Sigmoid colon (tissue), 7 donors: ENCODE data around the gene LIMS2. TPM values are rescaled to one million over a fixed set of nuclear protein-coding genes. Genes with fewer than 3 reads are reported as not detected.
A peak's percentile ranks its signal among the peaks of the same experiment; 100 is the strongest.

ENCODE experiments used
- DNase-seq: peaks from one replicate; pipeline ENCODE4 v3.0.0-alpha.2; 2019
- H3K27ac ChIP-seq, 4 donors: fragments of 200-600 bp; sonication (generic); one replicate each; pipeline ENCODE4 v1.5.1; 2016 to 2019; ENCODE audit warnings: mild to moderate bottlenecking in 1 of 4
- H3K27me3 ChIP-seq, 3 donors: fragments of 200-600 bp; sonication (generic); one replicate each; pipeline ENCODE4 v1.5.1; 2019; ENCODE audit warnings: mild to moderate bottlenecking in 1 of 3
- H3K36me3 ChIP-seq, 4 donors: fragments of 200-600 bp; sonication (generic); one replicate each; pipeline ENCODE4 v1.5.1; 2016 to 2019
- H3K4me1 ChIP-seq, 4 donors: fragments of 200-600 bp; sonication (generic); one replicate each; pipeline ENCODE4 v1.5.1; 2017 to 2019
- H3K4me3 ChIP-seq, 4 donors: fragments of 200-600 bp; sonication (generic); one replicate each; pipeline ENCODE4 v1.5.1; 2017 to 2019; ENCODE audit warnings: mild to moderate bottlenecking in 2 of 4, moderate library complexity in 1 of 4
- H3K9me3 ChIP-seq, 4 donors: fragments of 200-600 bp in 3 of 4; sonication (generic) in 3 of 4; one replicate each; pipeline versions ENCODE4 v1.5.1 to v1.6.1; 2013 to 2019
- CTCF ChIP-seq, 4 experiments: fragments of 450-650 bp in 3 of 4; fragments of 200-600 bp in 1 of 4; IDR thresholded peaks; one replicate each; pipeline ENCODE4 v1.5.1; 2016 to 2019; ENCODE audit warnings: antibody characterized with exemption in 4 of 4, mild to moderate bottlenecking in 3 of 4, moderate library complexity in 2 of 4
- EP300 ChIP-seq, 4 donors: sonication (generic); formaldehyde crosslinking; IDR thresholded peaks; one replicate each; pipeline ENCODE4 v1.6.1; 2017; ENCODE audit warnings: antibody characterized with exemption in 4 of 4
- POLR2A ChIP-seq, 2 donors: fragments of 450-650 bp; IDR thresholded peaks; one replicate each; pipeline ENCODE4 v1.6.1; 2016; ENCODE audit warnings: antibody characterized with exemption in 2 of 2, mild to moderate bottlenecking in 2 of 2, moderate library complexity in 2 of 2
- POLR2AphosphoS5 ChIP-seq, 4 donors: sonication (generic); formaldehyde crosslinking; IDR thresholded peaks; one replicate each; pipeline ENCODE4 v1.6.1; 2017; ENCODE audit warnings: antibody characterized with exemption in 4 of 4
- WGBS, 2 donors: extraction: QIAGEN DNeasy Blood & Tissue Kit; methylation state at CpG; one replicate each; pipeline ENCODE4 v1.1.7; 2013; 5-methylcytosine and 5-hydroxymethylcytosine counted together
- intact Hi-C: fragments of 100-400 bp; cut with DNase I; formaldehyde crosslinking; loops from one replicate; pipeline ENCODE4 v1.15.1; 2023
- polyA plus RNA-seq, 3 donors: library from polyadenylated mRNA; stranded (reverse); fragments of 200-250 nt; gene quantifications; one replicate each; pipeline ENCODE4 v1.2.3, GENCODE V29; 2013
- total RNA-seq, 4 donors: library from RNA; depleted of rRNA; stranded (reverse); fragments of >200 nt; gene quantifications; one replicate each; pipeline ENCODE4 v1.1.0, GENCODE V29; 2016
- donor health status: healthy with polysubstance abuse.
- donor health status: Bipolar disorder and iron deficiency.
- donor health status: healthy.

Gene LIMS2
- total and polyA plus RNA-seq, 7 donors, result 3.2 to 357 (median 125) TPM

GRCh38 chr2:127618551-127619202 lies 56.7 kb downstream of the LIMS2 start:
- Histone ChIP-seq H3K4me3 (no peak overlapping the region), H3K9me3 (peaks cover 0 to 1% (median 0%) of the 10 kb centered on the region in 4 donors), H3K27me3 (peaks cover 0 to 26% (median 5%) of the 10 kb centered on the region in 3 donors), H3K27ac (no peak overlapping the region), H3K36me3 (no peaks in the 10 kb centered on the region), H3K4me1 (no peaks in the 10 kb centered on the region)
- WGBS, 2 donors, result 80 to 90% methylated on average over 7 of the region's 7 CpGs
- peak; percentile 50 for DNase-seq
- TF ChIP-seq POLR2A (IDR thresholded peaks at IDR 0.05) (no peak), EP300 (IDR thresholded peaks at IDR 0.05) (no peak), CTCF (IDR thresholded peaks at IDR 0.05) (no peak), POLR2AphosphoS5 (IDR thresholded peaks at IDR 0.05) (no peak)
- intact Hi-C loops, result no loop called here

- H3K4me1 ChIP-seq, result no peaks in the 10 kb centered on the region
- intact Hi-C loops, result no loop called here
- H3K27me3 ChIP-seq, result peaks cover 0 to 12% (median 0%) of the 10 kb centered on the region in 3 donors
- no peak overlapping the region for H3K4me3 ChIP-seq
- TF ChIP-seq CTCF (IDR thresholded peaks at IDR 0.05) (no peak), POLR2A (IDR thresholded peaks at IDR 0.05) (no peak), EP300 (IDR thresholded peaks at IDR 0.05) (no peak), POLR2AphosphoS5 (IDR thresholded peaks at IDR 0.05) (no peak)
- peaks cover 0 to 8% (median 3%) of the 10 kb centered on the region in 4 donors for H3K9me3 ChIP-seq
- peak; percentile 12 for DNase-seq
- H3K27ac ChIP-seq, result no peak overlapping the region
- H3K36me3 ChIP-seq, result no peaks in the 10 kb centered on the region
- 59 to 83% methylated on average over 18 of the region's 18 CpGs for WGBS, 2 donors
Measured at GRCh38 chr2:127615511-127616166, 59.7 kb downstream of the LIMS2 start.

- 87 to 93% methylated on average over 3 of the region's 3 CpGs for WGBS, 2 donors
- peaks cover 0 to 8% (median 3%) of the 10 kb centered on the region in 4 donors for H3K9me3 ChIP-seq
- TF ChIP-seq EP300 (IDR thresholded peaks at IDR 0.05) (no peak), POLR2A (IDR thresholded peaks at IDR 0.05) (no peak), POLR2AphosphoS5 (IDR thresholded peaks at IDR 0.05) (no peak), CTCF (IDR thresholded peaks at IDR 0.05) (no peak)
- no peaks in the 10 kb centered on the region for H3K36me3 ChIP-seq
- peaks cover 0 to 4% (median 0%) of the 10 kb centered on the region in 3 donors for H3K27me3 ChIP-seq
- H3K4me1 ChIP-seq, result no peaks in the 10 kb centered on the region
- intact Hi-C loops, result no loop called here
- no peak for DNase-seq
- H3K4me3 ChIP-seq, result no peak overlapping the region
- H3K27ac ChIP-seq, result no peak overlapping the region
Measured at GRCh38 chr2:127614731-127615130, 60.6 kb downstream of the LIMS2 start.

GRCh38 chr2:127614246-127614645 lies 61.1 kb downstream of the LIMS2 start:
- no peak for TF ChIP-seq EP300 (IDR thresholded peaks at IDR 0.05)
- no peak for TF ChIP-seq POLR2AphosphoS5 (IDR thresholded peaks at IDR 0.05)
- TF ChIP-seq CTCF (IDR thresholded peaks at IDR 0.05), result no peak
- no peak for TF ChIP-seq POLR2A (IDR thresholded peaks at IDR 0.05)
- WGBS, 2 donors, result 94 to 97% methylated on average over 2 of the region's 2 CpGs
- Histone ChIP-seq H3K4me3 (no peak overlapping the region), H3K36me3 (no peaks in the 10 kb centered on the region), H3K9me3 (peaks cover 0 to 8% (median 3%) of the 10 kb centered on the region in 4 donors), H3K4me1 (no peaks in the 10 kb centered on the region), H3K27me3 (no peaks in the 10 kb centered on the region), H3K27ac (no peak overlapping the region)
- intact Hi-C loops, result no loop called here
- DNase-seq, result peak; percentile 8
